GM21360 (cell line): Measurements from ENCODE around the gene STK38L.

Source experiments
- ATAC-seq: cut with Tn5 transposase; IDR thresholded peaks from one replicate; pipeline ENCODE4 v1.9.1; 2021; ENCODE audit warnings: mild to moderate bottlenecking, moderate library complexity; ENCODE audit not compliant: unreplicated experiment

The STK38L gene

DNA sequence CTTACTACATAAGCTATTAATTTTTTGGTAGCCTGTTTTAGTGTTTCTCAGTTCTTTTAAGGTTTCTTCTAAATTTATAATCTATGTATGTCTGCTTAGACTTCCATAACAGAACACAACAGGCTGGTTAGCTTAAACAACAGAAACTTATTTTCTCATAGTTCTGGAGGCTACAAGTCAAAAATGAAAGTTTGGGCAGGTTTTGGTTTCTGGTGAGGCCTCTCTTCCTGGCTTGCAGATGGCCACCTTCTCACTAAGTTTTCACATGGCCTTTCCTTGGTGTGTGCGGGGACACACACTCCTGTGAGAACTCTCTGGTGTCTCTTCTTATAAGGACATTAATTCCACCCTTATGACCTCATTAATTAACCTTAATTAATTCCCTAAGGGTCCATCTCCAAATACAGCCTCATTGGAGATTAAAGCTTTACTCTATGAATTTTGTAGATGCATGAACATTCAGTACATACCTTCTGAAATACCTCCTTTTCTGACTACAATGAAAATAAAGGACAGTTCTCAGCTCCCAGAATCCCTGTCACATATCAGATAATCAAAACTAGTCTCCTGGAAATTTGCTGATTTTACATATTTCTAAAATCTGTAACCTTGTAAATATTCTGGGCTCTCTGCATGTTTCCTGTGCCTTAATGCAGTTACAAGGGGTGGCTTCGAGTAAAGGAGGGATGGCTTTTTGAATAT, 65.4 kb downstream of the STK38L start:
- no peak for ATAC-seq

DNA sequence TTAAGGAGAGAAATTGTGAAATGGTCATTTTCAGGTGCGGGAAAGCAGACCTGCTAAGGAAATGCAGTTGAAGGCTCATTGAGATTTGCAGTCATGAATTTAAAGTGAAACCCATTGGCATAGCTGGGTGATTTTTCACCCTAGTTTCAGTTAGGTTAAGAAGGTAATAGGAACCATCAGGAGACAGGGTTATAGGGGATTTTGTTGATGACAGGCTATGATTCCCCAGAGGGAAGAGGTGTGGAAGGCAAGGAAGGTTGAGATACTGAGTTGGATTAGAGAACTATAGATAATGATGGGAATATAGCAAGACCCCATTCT, 65.9 kb downstream of the STK38L start:
- no peak for ATAC-seq

GRCh38 chr12:27316947-27317346, 72.9 kb downstream of the STK38L start:
- no peak for ATAC-seq

- ATAC-seq: no peak
Measured at GRCh38 chr12:27319409-27319808, 75.3 kb downstream of the STK38L start.

DNA sequence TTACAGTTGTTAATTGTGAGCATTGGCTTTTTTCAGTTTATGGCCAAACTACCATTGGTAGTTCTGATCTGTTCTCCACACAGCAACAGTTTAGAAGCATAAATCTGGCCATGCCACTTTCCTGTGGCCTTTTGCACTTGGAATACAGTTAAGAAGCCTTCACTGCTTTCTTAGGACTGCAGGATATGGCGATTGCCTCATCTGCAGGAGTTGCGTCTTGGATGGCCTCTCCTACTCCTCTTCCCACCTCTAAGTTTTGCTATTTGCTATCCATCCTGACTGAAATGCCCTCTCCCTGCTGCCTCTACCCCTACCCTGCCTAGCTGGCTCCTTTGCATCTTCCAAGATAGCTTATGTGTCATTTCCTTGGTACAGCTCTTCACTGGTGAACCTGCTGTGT, 75.8 kb downstream of the STK38L start:
- ATAC-seq: no peak

GRCh38 chr12:27324530-27324929, 80.4 kb downstream of the STK38L start:
- no peak for ATAC-seq

GRCh38 chr12:27330846-27331245, 86.8 kb downstream of the STK38L start:
- ATAC-seq: no peak

DNA sequence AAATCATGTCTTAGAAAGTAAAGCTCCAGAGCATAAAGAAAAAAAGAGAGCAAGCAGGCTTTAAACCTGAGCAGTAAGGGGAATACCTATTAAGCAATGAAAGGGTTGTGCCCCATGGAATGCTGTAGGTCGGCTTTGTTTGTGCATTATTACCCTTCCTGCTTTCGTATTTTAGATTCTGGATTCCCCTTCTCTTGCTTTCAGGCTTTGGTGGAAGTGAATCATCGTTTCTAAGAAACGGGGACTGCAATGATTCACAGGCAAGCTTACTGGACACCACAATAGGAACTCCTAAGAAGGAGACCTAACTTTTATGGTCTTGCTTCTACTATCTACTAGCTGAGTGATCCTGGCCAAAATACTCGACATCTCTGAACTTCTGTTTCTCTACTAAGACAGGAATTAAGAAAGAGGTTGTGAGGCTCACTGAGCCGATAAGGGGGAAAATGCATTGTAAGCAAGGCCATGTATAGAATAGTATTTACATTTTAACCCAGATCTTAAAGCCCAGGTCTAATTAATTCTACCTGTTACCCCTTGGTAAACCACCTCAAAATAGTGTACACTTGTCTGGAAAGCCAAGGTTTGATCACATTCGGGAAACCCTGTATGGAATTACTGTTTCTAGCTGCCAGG, 87.3 kb downstream of the STK38L start:
- ATAC-seq: peak; percentile 32

GRCh38 chr12:27331927-27332324, 87.8 kb downstream of the STK38L start:
- no peak for ATAC-seq

- ATAC-seq: peak; percentile 1
Measured at GRCh38 chr12:27332407-27332713, 88.3 kb downstream of the STK38L start.

DNA sequence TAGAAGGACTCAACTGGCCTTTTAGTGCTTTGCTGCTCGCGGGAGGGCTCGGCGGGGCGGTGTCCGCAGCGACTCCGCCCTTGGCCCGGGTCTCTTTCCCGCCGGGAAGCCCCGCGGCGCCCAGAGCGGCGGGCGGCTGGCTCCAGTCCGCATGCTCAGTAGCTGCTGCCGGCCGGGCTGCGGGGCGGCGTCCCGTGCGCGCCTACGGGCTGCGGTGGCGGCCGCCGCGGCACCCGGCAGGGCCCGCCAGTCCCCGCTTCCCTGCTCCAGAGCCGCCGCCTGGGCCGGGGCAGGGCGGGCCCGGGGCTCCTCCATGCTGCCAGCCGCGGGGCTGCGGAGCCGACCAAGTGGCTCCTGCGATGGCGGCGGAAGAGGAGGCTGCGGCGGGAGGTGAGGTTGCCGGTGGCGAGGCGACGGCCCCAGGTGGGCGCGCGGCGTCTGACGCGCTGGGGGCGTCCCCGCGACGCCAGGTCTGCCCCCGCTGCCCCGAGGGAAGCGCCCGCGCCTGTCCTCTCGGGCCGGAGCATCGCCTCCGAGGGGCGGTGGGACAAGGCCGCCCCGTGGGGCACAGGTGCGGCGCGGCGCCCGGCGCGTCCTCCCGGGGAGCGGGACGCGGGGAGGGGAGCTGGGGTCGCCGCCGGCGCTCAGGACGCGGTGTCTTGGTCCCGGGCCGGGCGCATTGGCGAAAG, 88.8 kb downstream of the STK38L start, which contains the start of gene BMAL2:
BMAL2 (plus strand) TSS at position 123 of the 689 bp plus-strand sequence; CDS start at position 360, 237 bp downstream.
- peak; percentile 33 for ATAC-seq

DNA sequence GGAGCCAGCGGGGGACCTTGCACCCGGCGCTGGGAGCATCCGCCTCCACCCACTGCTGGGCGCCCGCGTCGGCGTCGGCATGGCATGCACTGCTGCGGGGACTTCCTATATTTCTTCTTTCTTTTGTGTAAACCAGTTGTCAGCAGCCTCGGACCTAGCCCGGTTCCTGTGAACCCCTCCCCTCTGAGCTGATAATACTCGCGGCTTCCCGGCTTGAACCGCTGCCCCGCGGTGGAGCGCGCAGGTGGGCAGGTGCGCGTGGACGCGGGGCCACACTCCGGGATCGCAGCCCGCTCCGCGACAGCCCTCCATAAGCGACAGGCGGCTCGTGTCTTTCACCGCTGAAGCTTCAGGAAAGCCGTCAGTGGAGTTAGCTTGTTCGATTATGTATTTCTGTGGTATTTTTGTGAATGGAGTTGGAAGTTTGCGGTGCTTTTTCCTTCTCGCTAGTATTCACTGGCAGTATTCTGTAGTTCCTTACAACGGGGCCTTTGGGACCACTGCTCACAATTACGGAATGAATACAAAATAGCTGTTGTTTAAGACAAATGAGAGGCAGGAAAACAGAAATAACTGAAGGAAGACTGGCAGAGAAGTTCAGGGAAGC, 89.4 kb downstream of the STK38L start:
- peak; percentile 15 for ATAC-seq

- ATAC-seq: no peak
Measured at GRCh38 chr12:27334042-27334720, 90.1 kb downstream of the STK38L start.

- ATAC-seq: no peak
Measured at GRCh38 chr12:27334721-27335082, 90.6 kb downstream of the STK38L start.

DNA sequence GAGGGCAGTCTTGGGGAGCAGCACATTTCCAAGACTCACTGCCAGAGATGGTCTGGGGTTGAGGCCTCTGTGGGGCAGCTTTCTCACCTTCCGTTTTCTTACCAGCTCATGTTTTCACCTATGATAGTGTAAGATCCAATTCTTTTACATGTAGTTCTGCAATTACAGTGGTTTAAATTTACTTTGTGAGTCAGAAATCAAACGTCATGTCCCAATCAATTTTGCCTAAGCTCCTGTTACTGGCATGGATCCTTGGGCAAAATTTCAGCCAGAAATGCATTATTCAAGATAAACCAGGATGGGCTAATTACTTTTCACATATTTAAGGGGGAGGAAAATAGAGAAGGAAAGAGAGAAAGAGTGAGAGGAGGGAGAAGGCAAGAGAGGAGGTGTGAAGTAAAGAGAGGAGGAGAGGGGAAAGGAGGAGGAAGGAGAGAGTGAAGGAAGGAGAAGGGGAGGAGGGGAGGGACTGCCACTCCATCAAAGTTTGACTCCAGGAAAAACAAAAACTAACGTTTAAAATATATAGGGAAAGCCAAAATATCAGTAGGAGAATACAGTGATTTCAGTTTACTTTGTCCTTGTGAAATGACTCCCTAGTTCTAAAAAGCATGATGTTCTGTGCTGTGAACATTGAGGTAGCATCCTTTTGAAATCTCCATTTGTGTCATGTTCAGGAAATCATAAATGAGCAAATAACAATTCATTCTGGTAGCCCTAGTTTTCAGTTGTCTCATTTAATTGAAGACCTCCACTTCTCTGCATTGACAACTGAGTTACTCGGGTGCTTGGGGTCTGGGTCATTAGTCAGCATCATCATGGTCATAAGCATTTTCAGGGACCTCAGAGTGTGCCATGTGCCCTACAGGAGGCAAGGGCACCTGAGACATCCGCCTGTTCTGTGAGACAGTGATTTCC, 91.5 kb downstream of the STK38L start:
- ATAC-seq: no peak

DNA sequence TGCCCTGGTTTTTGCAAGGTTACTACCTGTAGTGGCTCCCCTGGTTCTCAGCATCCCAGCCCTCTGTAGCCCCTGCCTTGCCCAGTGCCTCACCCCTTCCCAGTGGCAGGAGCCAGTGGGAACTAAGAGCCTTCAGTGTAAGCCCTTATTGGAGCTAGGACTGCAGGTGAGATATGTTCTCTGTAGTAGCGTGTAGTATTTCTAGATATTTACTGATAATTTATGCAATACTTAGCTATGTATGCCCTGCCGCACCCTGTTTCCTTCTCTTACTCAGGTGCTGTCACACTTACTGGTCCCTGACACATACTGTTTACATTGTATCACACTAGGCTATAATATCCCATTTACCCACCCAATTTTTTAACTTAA, 92.2 kb downstream of the STK38L start:
- no peak for ATAC-seq

DNA sequence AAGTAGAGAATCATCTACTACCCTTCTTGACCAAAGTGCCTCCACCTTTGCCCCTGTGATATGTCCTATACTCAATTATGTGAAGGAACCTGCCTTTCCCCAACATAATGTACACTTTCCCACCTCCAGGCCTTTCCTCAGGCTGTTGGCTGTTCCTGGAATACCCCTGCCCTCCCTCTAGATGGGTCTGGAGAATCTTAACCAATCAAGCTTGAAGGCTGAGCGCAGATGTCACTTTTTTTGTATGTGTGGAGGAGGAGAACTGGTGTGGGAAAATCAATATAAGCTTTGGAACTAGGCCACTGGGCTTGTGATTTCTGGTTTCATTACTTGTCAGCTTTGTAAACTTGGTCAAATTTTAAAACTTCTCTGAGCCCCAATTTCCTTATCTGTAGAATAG, 93.3 kb downstream of the STK38L start:
- ATAC-seq: no peak

GRCh38 chr12:27338473-27338872, 94.4 kb downstream of the STK38L start:
- ATAC-seq: no peak

DNA sequence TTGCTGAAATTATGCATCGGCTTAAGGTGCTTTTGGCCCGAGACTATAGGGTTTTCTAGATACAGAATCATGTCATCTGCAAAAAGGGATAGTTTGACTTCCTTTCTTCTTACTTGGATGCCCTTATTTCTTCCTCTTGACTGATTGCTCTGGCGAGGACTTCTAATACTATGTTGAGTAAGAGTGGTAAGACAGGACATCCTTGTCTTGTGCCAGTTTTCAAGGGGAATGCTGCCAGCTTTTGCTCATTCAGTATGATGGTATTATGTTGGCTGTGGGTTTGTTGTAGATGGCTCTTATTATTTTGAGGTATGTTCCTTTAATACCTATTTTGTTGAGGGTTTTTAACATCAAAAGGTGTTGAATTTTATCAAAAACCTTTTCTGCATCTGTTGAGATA, 96.9 kb downstream of the STK38L start:
- no peak for ATAC-seq

- no peak for ATAC-seq
Measured at GRCh38 chr12:27342536-27342935, 98.5 kb downstream of the STK38L start.
